DOHH2 (cell line): ENCODE results near the gene NOL4L.

Experiments used
- CTCF ChIP-seq: fragments of 200-600 bp; sonication (generic); IDR thresholded peaks from one replicate; pipeline ENCODE4 v1.5.1; 2014; ENCODE audit warnings: antibody characterized with exemption, mild to moderate bottlenecking, low read depth, low read length; ENCODE audit not compliant: poor library complexity, severe bottlenecking
- EZH2phosphoT487 ChIP-seq: fragments of 200-600 bp; sonication (generic); IDR thresholded peaks from 2 replicates; pipeline ENCODE4 v1.6.1; 2017; ENCODE audit warnings: borderline replicate concordance, mild to moderate bottlenecking, antibody characterized with exemption, low read length, moderate library complexity, mixed read lengths

GRCh38 chr20:32436968-32437367 is 148.2 kb downstream of the NOL4L start:
- TF ChIP-seq EZH2phosphoT487 (no peak), CTCF (no peak)
